OCI-LY7 (cell line): Measurements from ENCODE around the gene KIF6. TPM values are rescaled to one million over a fixed set of nuclear protein-coding genes. Genes with fewer than 3 reads are reported as not detected.

Source experiments
- BruUV-seq: library from RNA; stranded (reverse); fragments of 400-500 nt; replicated peaks from 2 replicates; lab custom pipeline; 2021; lab: Mats Ljungman, UMichigan
- CTCF ChIA-PET: fragments of 300-600 bp; sonication (Branson Sonifier 250); formaldehyde crosslinking; loops from one replicate; lab custom pipeline; 2022; ENCODE audit warnings: antibody characterized with exemption; ENCODE audit not compliant: unreplicated experiment; lab: Charles Lee
- POLR2A ChIA-PET: fragments of 300-600 bp; sonication (Branson Sonifier 250); formaldehyde crosslinking; loops from one replicate; lab custom pipeline; 2022; ENCODE audit warnings: antibody characterized with exemption; lab: Charles Lee
- DNase-seq: peaks from one replicate; pipeline ENCODE4 v3.0.0-alpha.2; 2015; ENCODE audit warnings: low spot score
- H2AFZ ChIP-seq: fragments of 200-600 bp; sonication (generic), shearing (Covaris generic); 2 replicates; pipeline ENCODE4 v1.6.1; 2014; ENCODE audit warnings: mild to moderate bottlenecking, antibody characterized with exemption, low read length, moderate library complexity
- H3K27ac ChIP-seq: fragments of 200-600 bp; sonication (generic); 2 replicates; pipeline ENCODE4 v1.5.1; 2014; ENCODE audit warnings: mixed run types, low read depth, mild to moderate bottlenecking, moderate library complexity, low read length, inconsistent platforms; ENCODE audit not compliant: poor library complexity, severe bottlenecking
- H3K36me3 ChIP-seq: fragments of 200-600 bp; sonication (generic); 2 replicates; pipeline ENCODE4 v1.6.1; 2014; ENCODE audit warnings: mild to moderate bottlenecking, antibody characterized with exemption, low read length, moderate library complexity, mixed read lengths; ENCODE audit not compliant: insufficient read depth
- H3K4me1 ChIP-seq: fragments of 200-600 bp; sonication (generic); 2 replicates; pipeline ENCODE4 v1.5.1; 2014; ENCODE audit warnings: mild to moderate bottlenecking, low read length; ENCODE audit not compliant: insufficient read depth, poor library complexity, severe bottlenecking
- H3K4me2 ChIP-seq: fragments of 200-600 bp; sonication (generic); 2 replicates; pipeline ENCODE4 v1.6.1; 2014; ENCODE audit warnings: mild to moderate bottlenecking, low read length
- H3K4me3 ChIP-seq: fragments of 200-600 bp; sonication (generic); 2 replicates; pipeline ENCODE4 v1.5.1; 2014; ENCODE audit warnings: mild to moderate bottlenecking, low read depth, low read length; ENCODE audit not compliant: poor library complexity, severe bottlenecking
- H3K79me2 ChIP-seq: fragments of 200-600 bp; sonication (generic); 2 replicates; pipeline ENCODE4 v1.6.1; 2016; ENCODE audit warnings: low read depth, mild to moderate bottlenecking, low read length, moderate library complexity, mixed read lengths; ENCODE audit not compliant: insufficient read depth
- H3K9me2 ChIP-seq: fragments of 200-600 bp; sonication (generic); 2 replicates; pipeline ENCODE4 v1.6.1; 2016; ENCODE audit warnings: mild to moderate bottlenecking, low read length, mixed read lengths; ENCODE audit not compliant: insufficient read depth
- H3K9me3 ChIP-seq: fragments of 200-600 bp; sonication (generic); 2 replicates; pipeline ENCODE4 v1.6.1; 2014; ENCODE audit warnings: mild to moderate bottlenecking, mixed run types, low read length, mixed read lengths
- H4K20me1 ChIP-seq: fragments of 200-600 bp; sonication (generic); 2 replicates; pipeline ENCODE4 v1.6.1; 2014; ENCODE audit warnings: mild to moderate bottlenecking, antibody characterized with exemption, low read length, moderate library complexity, mixed read lengths; ENCODE audit not compliant: insufficient read depth
- CTCF ChIP-seq: fragments of 200-600 bp; sonication (generic); conservative IDR thresholded peaks from 2 replicates; pipeline ENCODE4 v1.5.1; 2014; ENCODE audit warnings: mild to moderate bottlenecking, antibody characterized with exemption, low read length, moderate library complexity, mixed read lengths
- EZH2phosphoT487 ChIP-seq: fragments of 200-600 bp; sonication (generic); IDR thresholded peaks from 2 replicates; pipeline ENCODE4 v1.6.1; 2018; ENCODE audit warnings: low read depth, borderline replicate concordance, mild to moderate bottlenecking, mixed run types, antibody characterized with exemption, low read length, moderate library complexity, mixed read lengths
- intact Hi-C: fragments of 100-400 bp; cut with micrococcal nuclease; formaldehyde crosslinking; loops from one replicate; pipeline ENCODE4 v1.10.0; 2022; ENCODE audit not compliant: unreplicated experiment
- total RNA-seq, 2 experiments: library from RNA; depleted of rRNA in 1 of 2; stranded (reverse); fragments of >200 nt in 1 of 2; shearing (Covaris generic) in 1 of 2; gene quantifications; 2 replicates each; pipeline ENCODE4 v1.2.3, GENCODE V29; 2014 to 2022

KIF6 gene
- total RNA-seq, 2 experiments from 2014 or later = not detected

GRCh38 chr6:39393075-39393474 is 332.1 kb downstream of the KIF6 start:
- Histone ChIP-seq H2AFZ (no peak overlapping the region), H3K9me2 (no peaks in the 10 kb centered on the region), H3K4me3 (no peak overlapping the region), H3K36me3 (no peaks in the 10 kb centered on the region), H3K4me2 (no peak overlapping the region), H3K4me1 (no peaks in the 10 kb centered on the region), H3K27ac (no peak overlapping the region), H3K79me2 (no peaks in the 10 kb centered on the region), H4K20me1 (no peaks in the 10 kb centered on the region), H3K9me3 (no peaks in the 10 kb centered on the region)
- CTCF ChIA-PET = no interaction called here
- intact Hi-C loops = no loop called here
- POLR2A ChIA-PET = interaction anchor here (0.7 kb wide), 1 partner anchor 281 kb away, joined by 5 read pairs; no protein-coding TSS in a partner anchor
- DNase-seq = no peak
- TF ChIP-seq CTCF (no peak), EZH2phosphoT487 (no peak)
- BruUV-seq = no TSS peak

- Histone ChIP-seq H3K27ac (no peak overlapping the region), H3K4me3 (no peak overlapping the region), H3K4me1 (no peaks in the 10 kb centered on the region), H3K9me3 (no peaks in the 10 kb centered on the region), H3K79me2 (no peaks in the 10 kb centered on the region), H4K20me1 (no peaks in the 10 kb centered on the region), H3K4me2 (no peak overlapping the region), H3K9me2 (no peaks in the 10 kb centered on the region), H2AFZ (no peak overlapping the region), H3K36me3 (no peaks in the 10 kb centered on the region)
- intact Hi-C loops = no loop called here
- TF ChIP-seq CTCF = no peak
- no peak for TF ChIP-seq EZH2phosphoT487
- CTCF ChIA-PET = no interaction called here
- no peak for DNase-seq
- BruUV-seq = no TSS peak
- POLR2A ChIA-PET = no interaction called here
These were observed 334.0 kb downstream of the KIF6 start for GRCh38 chr6:39391182-39391581.

GRCh38 chr6:39389484-39389767 is 335.8 kb downstream of the KIF6 start:
- intact Hi-C loops = no loop called here
- H3K79me2 ChIP-seq = no peaks in the 10 kb centered on the region
- no TSS peak for BruUV-seq
- no peak overlapping the region for H2AFZ ChIP-seq
- TF ChIP-seq CTCF = no peak
- ChIA-PET CTCF (no interaction called here), POLR2A (no interaction called here)
- DNase-seq = no peak
- H4K20me1 ChIP-seq = no peaks in the 10 kb centered on the region
- H3K4me3 ChIP-seq = no peak overlapping the region
- no peak overlapping the region for H3K27ac ChIP-seq
- H3K4me2 ChIP-seq = no peak overlapping the region
- H3K36me3 ChIP-seq = no peaks in the 10 kb centered on the region
- H3K9me2 ChIP-seq = no peaks in the 10 kb centered on the region
- H3K9me3 ChIP-seq = no peaks in the 10 kb centered on the region
- H3K4me1 ChIP-seq = no peaks in the 10 kb centered on the region
